ENCODE measurements around the gene CUBN. TPM values are rescaled to one million over a fixed set of nuclear protein-coding genes. Genes with fewer than 3 reads are reported as not detected.

Gene CUBN
- 1 to 10 TPM in 2 of 4 donors, under 1 TPM in 2; 0.27 to 3.6 (median 0.96) TPM for total RNA-seq

- Histone ChIP-seq H3K4me1 (no peaks in the 10 kb centered on the region), H3K27me3 (no peaks in the 10 kb centered on the region), H3K9me3 (no peaks in the 10 kb centered on the region), H3K27ac (no peak within 1 kb of the TSS), H3K4me3 (no peak within 1 kb of the TSS), H3K36me3 (no peaks in the 10 kb centered on the region)
- in situ Hi-C loops (cut with MboI; ENCODE audit: low sequenced_read_pairs in 4 of 4) (no loop called here), intact Hi-C loops (cut with DNase I; ENCODE audit: low total_unique reads) (no loop called here)
- no peak for DNase-seq
- TF ChIP-seq POLR2A (IDR thresholded peaks at IDR 0.05) = no peak
- no peak for TF ChIP-seq CTCF (IDR thresholded peaks at IDR 0.05 in 4 of 5, conservative IDR thresholded peaks at IDR 0.05 in 1 of 5)
- ATAC-seq = no peak
Observed at GRCh38 chr10:17129741-17130140, at the start of gene CUBN. Gene CUBN (minus strand): TSS chr10:17129811. CDS start chr10:17129765, 46 bp downstream.

GRCh38 chr10:17179002-17179401 lies 49.4 kb upstream of the CUBN start:
- no peak overlapping the region for H3K27ac ChIP-seq
- H3K4me3 ChIP-seq = no peak overlapping the region
- TF ChIP-seq CTCF (IDR thresholded peaks at IDR 0.05 in 4 of 5, conservative IDR thresholded peaks at IDR 0.05 in 1 of 5) (no peak), POLR2A (IDR thresholded peaks at IDR 0.05) (no peak)
- no peaks in the 10 kb centered on the region for H3K9me3 ChIP-seq
- in situ Hi-C loops (cut with MboI; ENCODE audit: low sequenced_read_pairs in 4 of 4) = no loop called here
- intact Hi-C loops (cut with DNase I; ENCODE audit: low total_unique reads) = no loop called here
- no peaks in the 10 kb centered on the region for H3K36me3 ChIP-seq
- H3K27me3 ChIP-seq = no peaks in the 10 kb centered on the region
- H3K4me1 ChIP-seq = peaks cover 0 to 4% of the 10 kb centered on the region in 2 donors
- no peak for DNase-seq
- no peak for ATAC-seq

- in situ Hi-C loops (cut with MboI; ENCODE audit: low sequenced_read_pairs in 4 of 4) = no loop called here
- no peaks in the 10 kb centered on the region for H3K27me3 ChIP-seq
- intact Hi-C loops (cut with DNase I; ENCODE audit: low total_unique reads) = no loop called here
- ATAC-seq (no peak), DNase-seq (no peak)
- no peak for TF ChIP-seq CTCF (IDR thresholded peaks at IDR 0.05 in 4 of 5, conservative IDR thresholded peaks at IDR 0.05 in 1 of 5)
- no peak for TF ChIP-seq POLR2A (IDR thresholded peaks at IDR 0.05)
- H3K9me3 ChIP-seq = no peaks in the 10 kb centered on the region
- no peaks in the 10 kb centered on the region for H3K36me3 ChIP-seq
- H3K27ac ChIP-seq = no peak overlapping the region
- H3K4me1 ChIP-seq = peaks cover 0 to 4% of the 10 kb centered on the region in 2 donors
- no peak overlapping the region for H3K4me3 ChIP-seq
Observed at GRCh38 chr10:17178006-17178405, 48.4 kb upstream of the CUBN start.

GRCh38 chr10:17177014-17177413 lies 47.4 kb upstream of the CUBN start:
- in situ Hi-C loops (cut with MboI; ENCODE audit: low sequenced_read_pairs in 4 of 4) = no loop called here
- intact Hi-C loops (cut with DNase I; ENCODE audit: low total_unique reads) = no loop called here
- Histone ChIP-seq H3K27ac (no peak overlapping the region), H3K9me3 (no peaks in the 10 kb centered on the region), H3K4me1 (peaks cover 0 to 4% of the 10 kb centered on the region in 2 donors), H3K4me3 (no peak overlapping the region), H3K27me3 (no peaks in the 10 kb centered on the region), H3K36me3 (no peaks in the 10 kb centered on the region)
- ATAC-seq = no peak
- TF ChIP-seq CTCF (IDR thresholded peaks at IDR 0.05 in 4 of 5, conservative IDR thresholded peaks at IDR 0.05 in 1 of 5) (no peak), POLR2A (IDR thresholded peaks at IDR 0.05) (no peak)
- no peak for DNase-seq

GRCh38 chr10:17176091-17176490 lies 46.5 kb upstream of the CUBN start:
- Histone ChIP-seq H3K4me1 (no peaks in the 10 kb centered on the region), H3K9me3 (no peaks in the 10 kb centered on the region), H3K27me3 (no peaks in the 10 kb centered on the region), H3K36me3 (no peaks in the 10 kb centered on the region), H3K27ac (no peak overlapping the region), H3K4me3 (no peak overlapping the region)
- in situ Hi-C loops (cut with MboI; ENCODE audit: low sequenced_read_pairs in 4 of 4) (no loop called here), intact Hi-C loops (cut with DNase I; ENCODE audit: low total_unique reads) (no loop called here)
- ATAC-seq = no peak
- no peak for TF ChIP-seq CTCF (IDR thresholded peaks at IDR 0.05 in 4 of 5, conservative IDR thresholded peaks at IDR 0.05 in 1 of 5)
- no peak for TF ChIP-seq POLR2A (IDR thresholded peaks at IDR 0.05)
- DNase-seq = no peak

Measured in gastrocnemius medialis (tissue), 4 donors.